GM21737 (cell line): ENCODE measurements around the gene SUPT3H.
"Not testable (repeated sequence)": the region's sequence is repeated elsewhere in the genome, so short reads cannot be mapped to it uniquely, and the experiment has no call there.

ENCODE experiments used
- ATAC-seq: cut with Tn5 transposase; IDR thresholded peaks from one replicate; pipeline ENCODE4 v1.9.1; 2021; ENCODE audit warnings: mild to moderate bottlenecking, moderate library complexity; ENCODE audit not compliant: unreplicated experiment

SUPT3H gene

DNA sequence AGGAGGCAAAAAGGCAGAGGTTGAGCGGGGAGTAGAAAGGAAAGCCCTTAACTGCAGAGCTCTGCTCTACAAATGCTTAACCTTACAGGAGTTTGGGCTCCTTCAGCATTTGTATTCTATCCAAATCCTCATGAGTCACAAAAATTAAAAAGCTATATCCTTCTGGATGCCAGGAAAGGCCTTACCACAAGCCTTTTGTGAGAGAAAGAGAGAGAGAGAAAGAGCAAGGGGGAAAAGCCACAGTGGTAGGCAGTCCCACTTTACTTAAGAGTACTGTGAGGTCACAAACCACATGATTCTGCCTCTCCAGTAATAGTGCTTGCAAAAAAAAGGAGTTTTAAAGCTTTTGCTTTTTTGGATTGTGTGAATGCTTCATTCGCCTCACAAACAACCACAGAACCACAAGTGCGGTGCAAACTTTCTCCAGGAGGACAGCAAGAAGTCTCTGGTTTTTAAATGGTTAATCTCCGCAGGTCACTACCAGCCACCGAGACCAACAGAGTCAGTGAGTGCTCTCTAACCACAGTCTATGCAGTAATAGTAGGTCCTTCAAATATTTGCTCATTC, 49.7 kb downstream of the SUPT3H start, which contains the start of gene RUNX2:
TSS of gene RUNX2 (plus strand) at position 375 of the 567 bp plus-strand sequence. CDS start 397 bp downstream, outside the sequence.
- ATAC-seq, result no peak

DNA sequence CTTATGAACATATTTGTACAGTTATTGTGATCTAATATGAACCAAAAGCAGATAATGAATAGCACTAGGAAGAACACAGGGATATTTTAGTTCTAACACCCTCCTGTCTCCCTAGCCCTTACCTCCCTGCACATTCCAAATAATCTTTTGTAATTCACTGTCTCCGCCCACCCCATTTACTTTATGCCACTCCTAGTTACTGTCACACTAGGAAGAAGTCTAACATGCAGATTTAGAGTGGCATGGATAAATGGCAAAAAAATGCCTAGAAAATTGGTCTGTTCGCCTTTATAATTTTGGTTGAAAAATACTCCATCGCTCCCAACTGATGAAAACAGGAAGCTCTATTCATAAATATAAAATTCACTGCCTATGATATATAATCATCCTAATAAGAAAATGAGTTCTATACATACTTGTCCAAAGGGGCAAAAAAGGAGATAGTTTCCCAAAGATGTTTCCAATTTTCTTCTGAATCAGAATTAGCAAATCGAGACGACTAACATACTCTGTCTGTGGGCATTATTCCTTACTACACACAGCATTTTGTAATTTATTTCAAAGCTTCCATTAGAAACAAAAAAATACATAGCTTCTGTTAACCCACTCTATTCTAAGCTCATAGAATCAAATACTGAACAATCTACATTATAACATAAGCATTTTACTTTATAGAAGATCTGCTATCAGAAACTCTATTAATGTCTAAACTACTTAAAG, 50.9 kb downstream of the SUPT3H start:
- ATAC-seq, result no peak

GRCh38 chr6:45323656-45324224, 54.0 kb downstream of the SUPT3H start:
- no peak for ATAC-seq

- ATAC-seq, result no peak
These were observed 57.4 kb downstream of the SUPT3H start for GRCh38 chr6:45320349-45320748.

DNA sequence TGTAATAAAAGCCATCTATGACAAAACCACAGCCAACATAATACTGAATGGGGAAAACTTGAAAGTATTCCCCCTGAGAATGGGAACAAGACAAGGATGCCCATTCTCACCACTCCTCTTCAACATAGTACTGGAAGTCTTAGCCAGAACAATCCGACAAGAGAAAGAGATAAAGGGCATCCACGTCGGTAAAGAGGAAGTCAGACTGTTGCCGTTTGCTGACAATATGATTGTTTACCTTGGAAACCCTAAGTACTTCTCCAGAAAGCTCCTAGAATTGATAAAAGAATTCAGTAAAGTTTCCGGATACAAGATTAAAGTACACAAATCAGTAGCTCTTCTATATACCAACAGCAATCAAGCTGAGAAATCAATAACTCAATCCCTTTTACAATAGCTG, 63.6 kb downstream of the SUPT3H start:
- ATAC-seq, result no peak

DNA sequence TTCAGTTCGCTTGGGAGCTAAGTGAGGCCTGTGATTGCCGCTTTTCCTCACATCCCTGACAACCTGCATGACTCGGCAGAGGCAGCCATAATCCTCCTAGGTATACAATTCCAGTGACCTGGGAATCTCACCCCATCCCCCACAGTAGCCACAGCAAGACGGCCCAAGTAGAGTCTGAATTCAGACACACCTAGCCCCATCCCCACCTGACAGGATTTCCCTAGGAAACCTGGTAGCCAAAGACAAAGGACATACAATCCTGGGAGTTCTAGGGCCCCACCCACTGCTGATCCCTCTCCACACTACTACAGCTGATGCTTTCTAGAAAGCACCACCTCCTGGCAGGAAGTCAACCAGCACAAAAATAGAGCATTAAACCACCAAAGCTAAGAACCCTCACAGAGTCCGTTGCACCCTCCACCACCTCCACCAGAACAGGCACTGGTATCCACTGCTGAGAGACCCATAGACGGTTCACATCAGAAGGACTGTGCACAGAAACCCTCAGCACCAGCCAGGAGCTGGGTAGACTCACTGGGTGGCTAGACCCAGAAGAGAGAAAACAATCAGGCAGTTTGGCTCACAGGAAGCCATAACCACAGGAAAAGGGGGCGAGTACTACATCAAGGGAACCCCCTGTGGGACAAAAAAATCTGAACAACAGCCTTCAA, 67.5 kb downstream of the SUPT3H start:
- no peak for ATAC-seq

DNA sequence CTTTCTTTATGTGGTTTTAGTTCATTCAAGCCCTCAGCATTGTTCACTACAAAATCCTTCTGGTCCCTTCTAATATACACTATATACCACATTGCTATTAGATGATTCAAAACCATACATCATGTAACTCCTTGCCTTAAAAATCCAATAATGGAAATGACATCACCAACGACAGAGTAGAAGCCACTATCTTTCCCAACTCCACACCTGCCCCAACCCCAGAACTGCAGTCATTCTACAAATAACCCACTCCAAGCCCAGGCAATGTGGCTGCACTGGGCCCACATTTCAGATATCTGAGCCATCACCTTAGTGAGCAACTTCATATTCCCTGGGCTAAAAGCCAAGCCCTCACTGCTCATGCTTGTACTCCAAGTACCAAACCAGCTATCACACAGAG, 72.2 kb downstream of the SUPT3H start:
- no peak for ATAC-seq

GRCh38 chr6:45302832-45303231, 74.9 kb downstream of the SUPT3H start:
- no peak for ATAC-seq

- ATAC-seq, result no peak
These were observed 76.2 kb downstream of the SUPT3H start for GRCh38 chr6:45301348-45302142.

- ATAC-seq, result no peak
These were observed 77.0 kb downstream of the SUPT3H start for GRCh38 chr6:45300736-45301135.

GRCh38 chr6:45299096-45299581, 78.6 kb downstream of the SUPT3H start:
- ATAC-seq, result no peak

DNA sequence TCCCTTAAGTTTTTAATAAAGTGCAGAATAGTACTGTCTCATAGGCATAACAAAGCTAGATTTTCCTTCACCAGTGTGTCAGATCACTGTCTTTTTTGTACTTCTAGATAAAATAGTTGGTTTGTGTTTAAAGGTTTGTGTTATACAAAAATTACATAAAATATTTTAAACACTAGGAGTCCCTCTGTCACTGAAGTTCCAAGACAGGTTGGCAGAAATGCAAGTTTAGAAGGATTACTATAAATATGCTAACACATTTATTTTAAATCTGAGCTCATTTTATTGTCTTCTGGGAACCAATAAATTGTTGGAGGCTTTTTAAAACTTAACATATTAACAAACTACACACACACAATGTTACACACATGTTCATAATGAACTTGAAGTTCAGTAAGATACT, 80.4 kb downstream of the SUPT3H start:
- ATAC-seq, result no peak

DNA sequence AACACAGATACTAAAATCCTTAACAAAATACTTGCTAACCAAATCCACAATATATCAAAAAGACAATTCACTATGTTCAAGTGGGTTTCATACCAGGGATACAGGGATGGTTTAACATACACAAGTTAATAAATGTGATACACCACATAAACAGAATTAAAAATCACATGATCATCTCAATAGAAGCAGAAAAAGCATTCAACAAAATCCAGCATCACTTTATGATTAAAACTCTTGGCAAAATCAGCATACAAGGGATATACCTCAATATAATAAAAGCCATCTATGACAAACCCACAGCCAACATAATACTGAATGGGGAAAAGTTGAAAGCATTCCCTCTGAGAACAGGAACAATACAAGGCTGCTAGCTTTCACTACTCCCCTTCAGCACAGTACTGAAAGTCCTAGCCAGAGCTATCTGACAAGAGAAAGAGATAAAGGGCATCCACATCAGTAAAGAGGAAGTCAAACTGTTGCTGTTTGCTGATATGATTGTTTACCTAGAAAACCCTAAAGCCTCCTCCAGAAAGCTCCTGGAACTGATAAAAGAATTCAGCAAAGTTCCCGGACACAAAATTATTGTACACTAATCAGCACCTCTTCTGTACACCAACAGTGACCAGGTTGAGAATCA, 83.6 kb downstream of the SUPT3H start:
- not testable (repeated sequence) for ATAC-seq

GRCh38 chr6:45293306-45293705, 84.4 kb downstream of the SUPT3H start:
- no peak for ATAC-seq

- no peak for ATAC-seq
These were observed 87.8 kb downstream of the SUPT3H start for GRCh38 chr6:45289751-45290514.

DNA sequence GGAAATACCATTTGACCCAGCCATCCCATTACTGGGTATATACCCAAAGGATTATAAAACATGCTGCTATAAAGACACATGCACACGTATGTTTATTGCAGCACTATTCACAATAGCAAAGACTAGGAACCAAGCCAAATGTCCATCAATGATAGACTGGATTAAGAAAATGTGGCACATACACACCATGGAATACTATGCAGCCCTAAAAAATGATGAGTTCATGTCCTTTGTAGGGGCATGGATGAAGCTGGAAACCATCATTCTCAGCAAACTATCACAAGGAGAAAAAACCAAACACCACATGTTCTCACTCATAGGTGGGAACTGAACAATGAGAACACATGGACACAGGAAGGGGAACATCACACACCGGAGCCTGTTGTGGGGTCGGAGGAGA, 91.0 kb downstream of the SUPT3H start:
- ATAC-seq, result not testable (repeated sequence)

DNA sequence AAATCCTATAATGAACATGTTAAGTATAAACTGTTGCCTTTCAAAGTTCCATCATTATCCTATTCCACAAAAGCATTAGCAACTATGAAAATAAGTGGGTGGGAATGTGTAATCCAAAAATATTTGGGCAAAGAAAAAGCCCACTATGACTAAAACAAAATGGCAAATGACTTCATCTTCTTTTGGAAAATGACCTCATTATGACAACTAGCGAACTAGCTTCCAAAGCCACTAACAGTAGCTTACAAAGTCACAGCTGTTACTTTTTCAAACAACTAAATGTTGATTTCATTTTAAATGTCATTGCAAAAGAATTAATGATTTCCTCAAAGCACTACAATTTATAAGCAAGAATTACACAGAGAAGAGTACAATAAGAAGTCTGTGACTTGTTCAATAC, 99.4 kb downstream of the SUPT3H start:
- ATAC-seq, result no peak

- not testable (repeated sequence) for ATAC-seq
These were observed 100.0 kb downstream of the SUPT3H start for GRCh38 chr6:45277741-45278140.

DNA sequence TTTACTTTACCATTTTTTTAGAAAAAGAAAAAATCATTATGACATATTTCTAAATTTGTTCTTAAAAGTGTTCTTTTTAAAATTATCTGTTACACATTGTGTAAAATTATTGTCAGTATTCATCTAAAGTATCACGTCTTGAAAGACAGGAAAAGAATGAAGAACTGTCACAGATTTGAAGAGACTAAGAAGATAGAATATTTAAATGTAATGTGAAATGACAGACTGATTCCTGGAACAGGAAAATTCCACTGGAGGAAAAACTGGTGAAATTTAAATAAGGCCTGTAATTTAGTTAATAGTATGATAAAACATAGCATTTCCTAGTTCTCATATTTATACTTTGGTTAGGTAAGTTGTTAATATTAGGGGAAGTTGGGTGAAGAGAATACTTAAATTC, 102.4 kb downstream of the SUPT3H start:
- ATAC-seq, result no peak

DNA sequence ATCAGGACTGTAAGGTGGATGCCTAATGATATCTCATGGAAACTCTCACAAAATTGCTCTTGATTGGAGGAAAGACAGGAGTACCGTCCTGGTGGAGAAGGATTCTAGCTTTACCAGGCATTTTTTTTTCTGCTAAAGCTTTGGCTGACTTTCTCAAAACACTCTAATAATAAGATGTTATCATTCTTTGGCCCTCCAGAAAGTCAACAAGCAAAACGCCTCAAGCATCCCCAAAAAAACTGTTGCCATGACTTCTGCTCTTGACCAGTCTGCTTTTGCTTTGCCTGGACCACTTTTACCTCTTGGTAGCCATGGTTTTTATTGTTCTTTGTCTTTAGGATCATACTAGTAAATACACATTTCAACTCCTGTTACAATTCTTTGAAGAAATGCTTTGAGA, 105.1 kb downstream of the SUPT3H start:
- ATAC-seq, result no peak
